GM21723 (cell line): Measurements from ENCODE around the gene GALNT18.

Experiments
- ATAC-seq: cut with Tn5 transposase; IDR thresholded peaks from one replicate; pipeline ENCODE4 v1.9.1; 2021; ENCODE audit warnings: mild to moderate bottlenecking, moderate library complexity; ENCODE audit not compliant: unreplicated experiment

The GALNT18 gene

GRCh38 chr11:11621573-11622339 is at the start of gene GALNT18:
TSS of gene GALNT18 (minus strand) at chr11:11622005.
- ATAC-seq: peak; percentile 92

- ATAC-seq: no peak
Observed at GRCh38 chr11:11670574-11670973, 48.8 kb upstream of the GALNT18 start.

DNA sequence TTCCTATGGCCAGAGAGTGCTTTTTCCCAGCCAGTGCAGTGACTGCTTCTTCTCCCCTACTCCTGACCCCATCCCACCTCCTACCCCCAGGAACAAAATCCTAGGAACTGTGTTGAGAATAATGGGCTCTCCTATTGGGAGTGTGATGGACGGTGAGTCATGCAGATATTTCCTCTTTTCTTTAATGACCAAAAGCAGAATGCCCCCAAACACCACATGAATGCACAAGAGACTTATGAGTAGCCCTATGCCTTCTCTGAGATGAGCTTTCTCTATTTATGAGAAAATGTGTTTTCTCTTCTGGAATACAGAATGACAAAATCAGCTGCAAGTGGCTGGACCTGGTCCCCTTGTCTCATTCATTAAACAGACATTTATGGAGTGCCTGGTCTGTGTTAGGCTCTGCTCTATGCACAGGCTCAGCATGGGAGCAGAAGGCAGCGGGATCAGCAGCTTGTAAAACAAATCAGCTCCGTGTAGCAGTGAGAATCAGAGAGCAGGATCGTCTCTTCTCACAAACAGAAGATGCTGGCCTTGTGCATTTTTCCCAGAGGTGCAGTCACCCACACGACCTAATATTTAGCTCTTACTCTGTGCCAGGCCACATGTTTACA is 47.5 kb upstream of the GALNT18 start:
- no peak for ATAC-seq

- ATAC-seq: no peak
Observed at GRCh38 chr11:11668781-11669180, 47.0 kb upstream of the GALNT18 start.

DNA sequence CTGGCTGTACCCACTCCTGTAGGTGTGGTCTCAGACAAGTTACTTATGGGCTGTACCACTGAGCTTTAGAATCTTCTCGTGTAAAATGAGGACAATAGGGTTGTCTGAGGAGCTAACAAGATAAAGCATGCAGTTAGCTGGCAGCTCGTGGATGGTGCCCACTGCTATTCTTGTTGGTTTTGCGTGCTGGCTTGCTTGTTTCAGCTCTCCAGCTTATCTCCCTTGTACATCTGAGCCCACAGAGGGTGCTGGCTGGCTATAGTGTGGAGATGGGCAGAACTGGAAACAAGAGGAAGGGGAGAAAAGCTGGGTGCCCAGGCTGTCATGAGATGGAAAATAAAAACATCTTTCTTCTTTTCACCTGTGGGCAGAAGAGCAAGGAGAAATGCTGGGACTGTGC is 46.5 kb upstream of the GALNT18 start:
- ATAC-seq: no peak

- ATAC-seq: no peak
Observed at GRCh38 chr11:11667056-11667455, 45.3 kb upstream of the GALNT18 start.

DNA sequence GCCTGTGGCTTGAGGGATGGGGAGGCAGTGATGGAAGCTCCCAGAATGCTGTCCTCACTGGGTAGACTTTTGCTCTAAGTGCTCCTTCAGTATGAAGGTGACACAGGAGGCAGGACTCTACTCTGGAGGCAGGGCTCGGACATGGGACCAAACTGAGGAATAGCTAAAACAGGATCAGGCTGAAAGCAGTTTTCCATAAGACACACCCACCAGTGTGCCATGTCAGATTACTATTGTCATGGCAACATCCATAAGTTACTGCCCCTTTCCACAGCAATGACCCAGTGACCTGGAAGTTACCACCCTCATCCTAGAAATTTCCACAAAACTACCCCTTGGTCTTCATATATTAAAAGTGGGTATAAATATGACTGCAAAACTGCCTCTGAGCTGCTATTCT is 43.6 kb upstream of the GALNT18 start:
- ATAC-seq: no peak

- no peak for ATAC-seq
Observed at GRCh38 chr11:11663907-11664306, 42.1 kb upstream of the GALNT18 start.

DNA sequence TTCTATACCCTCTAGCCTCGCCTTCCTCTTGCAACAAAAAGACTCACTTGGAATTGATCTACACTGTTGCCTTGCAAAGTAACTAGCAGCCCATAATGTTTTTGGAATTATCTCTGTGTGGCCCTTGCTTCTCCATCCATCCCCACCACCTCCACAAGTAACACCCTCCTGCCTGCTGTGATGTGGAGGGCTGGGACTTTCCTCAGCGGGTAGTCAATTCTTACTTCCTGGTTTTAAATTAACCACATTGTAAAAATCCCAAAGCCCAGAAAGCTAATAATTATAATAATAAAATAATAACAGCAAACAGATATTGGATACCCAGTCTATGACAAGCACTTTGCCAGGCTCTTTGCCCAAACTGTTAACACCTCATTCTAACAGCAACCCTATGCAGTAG is 40.8 kb upstream of the GALNT18 start:
- ATAC-seq: no peak

GRCh38 chr11:11661326-11662040 is 39.7 kb upstream of the GALNT18 start:
- no peak for ATAC-seq

DNA sequence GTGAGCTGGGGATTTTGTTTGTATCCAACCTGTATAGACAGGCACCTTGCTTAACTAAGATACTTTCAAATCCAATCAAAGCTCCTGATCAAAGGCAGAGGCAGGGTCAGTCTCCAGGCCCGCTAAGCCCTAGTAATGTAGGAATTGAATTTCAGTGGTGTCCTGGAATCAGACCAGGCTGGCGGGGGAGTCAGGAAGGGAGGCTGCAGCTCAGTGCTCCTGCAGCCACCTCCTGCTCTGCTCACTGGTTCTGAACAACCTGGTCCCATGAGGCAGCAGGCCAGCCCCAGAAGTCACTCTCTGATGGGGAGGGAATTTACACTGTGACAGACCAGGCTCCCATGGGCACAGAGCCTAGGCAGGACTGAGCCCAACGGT is 38.5 kb upstream of the GALNT18 start:
- ATAC-seq: no peak

- no peak for ATAC-seq
Observed at GRCh38 chr11:11659567-11660362, 38.0 kb upstream of the GALNT18 start.

GRCh38 chr11:11657218-11657955 is 35.6 kb upstream of the GALNT18 start:
- ATAC-seq: no peak

DNA sequence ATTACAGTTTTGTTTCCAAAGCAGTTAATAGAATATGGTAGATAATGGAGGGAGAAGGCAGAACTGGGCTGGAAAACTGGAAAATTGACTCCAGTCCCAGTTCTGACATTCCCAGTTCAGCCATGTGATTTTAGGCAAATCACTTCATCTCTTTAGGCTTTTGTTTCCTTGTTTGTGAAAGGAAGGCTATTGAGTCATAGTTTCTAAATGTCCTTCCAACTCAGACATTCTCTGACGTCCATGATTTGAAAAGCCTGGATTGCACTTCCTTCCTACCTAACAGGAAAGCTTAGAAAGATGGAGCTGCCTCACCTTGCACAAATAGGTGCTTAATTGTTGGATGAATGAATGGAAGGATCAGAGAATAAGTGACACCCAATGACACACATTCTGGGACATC is 19.8 kb upstream of the GALNT18 start:
- ATAC-seq: no peak

GRCh38 chr11:11640996-11641395 is 19.2 kb upstream of the GALNT18 start:
- no peak for ATAC-seq

- no peak for ATAC-seq
Observed at GRCh38 chr11:11640152-11640551, 18.3 kb upstream of the GALNT18 start.

- ATAC-seq: no peak
Observed at GRCh38 chr11:11636671-11637070, 14.9 kb upstream of the GALNT18 start.

GRCh38 chr11:11635443-11635842 is 13.6 kb upstream of the GALNT18 start:
- ATAC-seq: no peak

DNA sequence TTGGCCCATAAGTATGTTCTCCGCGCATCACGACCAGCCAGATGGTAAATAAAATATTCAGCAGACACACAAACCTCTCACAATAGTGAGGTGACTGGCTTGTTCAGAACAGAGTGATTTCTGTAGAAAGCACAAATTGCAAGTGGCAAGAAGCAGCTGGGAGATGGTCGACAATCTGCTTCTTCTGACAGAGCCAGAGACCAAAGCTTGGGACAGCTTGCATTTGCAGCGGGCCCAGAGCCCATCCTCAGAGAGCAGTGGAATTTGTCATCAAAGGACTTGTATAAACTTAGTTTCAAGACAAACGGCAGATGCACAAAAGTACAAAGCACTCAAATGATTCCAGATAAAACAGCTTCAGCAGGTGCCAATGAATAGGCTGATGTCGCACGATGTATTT is 7.6 kb upstream of the GALNT18 start:
- no peak for ATAC-seq

- no peak for ATAC-seq
Observed at GRCh38 chr11:11628651-11629050, 6.8 kb upstream of the GALNT18 start.

- ATAC-seq: no peak
Observed at GRCh38 chr11:11626128-11626527, 4.3 kb upstream of the GALNT18 start.
